Measurements from ENCODE around the gene TINAGL1.

TINAGL1 gene

GRCh38 chr1:31571340-31572295, 4.7 kb upstream of the TINAGL1 start:
- no peak overlapping the region for H3K27ac ChIP-seq (ENCODE audit: low read depth, low read length)
- H3K4me1 ChIP-seq (ENCODE audit: control insufficient read depth, insufficient read depth, low read length) = peaks cover 3% of the 10 kb centered on the region

GRCh38 chr1:31572323-31573104, 3.8 kb upstream of the TINAGL1 start:
- Histone ChIP-seq H3K9ac (ENCODE audit: low read length) (no peak overlapping the region), H3K27me3 (ENCODE audit: control insufficient read depth, insufficient read depth, low read length) (no peaks in the 10 kb centered on the region), H3K4me3 (ENCODE audit: low read length) (no peak overlapping the region), H3K27ac (ENCODE audit: low read depth, low read length) (peak overlapping the region; percentile 10), H3K4me1 (ENCODE audit: control insufficient read depth, insufficient read depth, low read length) (peaks cover 5% of the 10 kb centered on the region), H3K36me3 (ENCODE audit: control insufficient read depth, insufficient read depth, low read length) (no peaks in the 10 kb centered on the region)

More at GRCh38 chr1:31571340-31572295, 4.7 kb upstream of the TINAGL1 start:
- no peaks in the 10 kb centered on the region for H3K27me3 ChIP-seq (ENCODE audit: control insufficient read depth, insufficient read depth, low read length)
- no peak overlapping the region for H3K4me3 ChIP-seq (ENCODE audit: low read length)
- peak overlapping the region; percentile 12 for H3K9ac ChIP-seq (ENCODE audit: low read length)
- no peaks in the 10 kb centered on the region for H3K36me3 ChIP-seq (ENCODE audit: control insufficient read depth, insufficient read depth, low read length)

- peaks cover 5% of the 10 kb centered on the region for H3K4me1 ChIP-seq (ENCODE audit: control insufficient read depth, insufficient read depth, low read length)
- H3K9ac ChIP-seq (ENCODE audit: low read length) = no peak overlapping the region
Observed at GRCh38 chr1:31573261-31573660, 3.1 kb upstream of the TINAGL1 start.

GRCh38 chr1:31574749-31575368, 1.5 kb upstream of the TINAGL1 start:
- H3K4me1 ChIP-seq (ENCODE audit: control insufficient read depth, insufficient read depth, low read length) = peaks cover 14% of the 10 kb centered on the region

More at GRCh38 chr1:31573261-31573660, 3.1 kb upstream of the TINAGL1 start:
- H3K27ac ChIP-seq (ENCODE audit: low read depth, low read length) = peak overlapping the region; percentile 63
- no peaks in the 10 kb centered on the region for H3K36me3 ChIP-seq (ENCODE audit: control insufficient read depth, insufficient read depth, low read length)
- H3K4me3 ChIP-seq (ENCODE audit: low read length) = no peak overlapping the region
- no peaks in the 10 kb centered on the region for H3K27me3 ChIP-seq (ENCODE audit: control insufficient read depth, insufficient read depth, low read length)

GRCh38 chr1:31575369-31576140, 760 bp upstream of the TINAGL1 start:
- Histone ChIP-seq H3K4me1 (ENCODE audit: control insufficient read depth, insufficient read depth, low read length) (peaks cover 19% of the 10 kb centered on the region), H3K4me3 (ENCODE audit: low read length) (peak overlapping the region; percentile 97), H3K9ac (ENCODE audit: low read length) (peak overlapping the region; percentile 51)

More at GRCh38 chr1:31574749-31575368, 1.5 kb upstream of the TINAGL1 start:
- Histone ChIP-seq H3K27me3 (ENCODE audit: control insufficient read depth, insufficient read depth, low read length) (no peaks in the 10 kb centered on the region), H3K9ac (ENCODE audit: low read length) (no peak overlapping the region), H3K27ac (ENCODE audit: low read depth, low read length) (peak overlapping the region; percentile 63), H3K4me3 (ENCODE audit: low read length) (peak overlapping the region; percentile 35), H3K36me3 (ENCODE audit: control insufficient read depth, insufficient read depth, low read length) (no peaks in the 10 kb centered on the region)

GRCh38 chr1:31576743-31577455, 584 bp downstream of the TINAGL1 start:
- H3K36me3 ChIP-seq (ENCODE audit: control insufficient read depth, insufficient read depth, low read length) = no peaks in the 10 kb centered on the region
- H3K4me1 ChIP-seq (ENCODE audit: control insufficient read depth, insufficient read depth, low read length) = peaks cover 29% of the 10 kb centered on the region
- peak overlapping the region; percentile 89 for H3K27ac ChIP-seq (ENCODE audit: low read depth, low read length)
- no peaks in the 10 kb centered on the region for H3K27me3 ChIP-seq (ENCODE audit: control insufficient read depth, insufficient read depth, low read length)
- peak overlapping the region; percentile 97 for H3K4me3 ChIP-seq (ENCODE audit: low read length)
- H3K9ac ChIP-seq (ENCODE audit: low read length) = peak overlapping the region; percentile 63

More at GRCh38 chr1:31575369-31576140, 760 bp upstream of the TINAGL1 start:
- Histone ChIP-seq H3K27me3 (ENCODE audit: control insufficient read depth, insufficient read depth, low read length) (no peaks in the 10 kb centered on the region), H3K27ac (ENCODE audit: low read depth, low read length) (peak overlapping the region; percentile 89), H3K36me3 (ENCODE audit: control insufficient read depth, insufficient read depth, low read length) (no peaks in the 10 kb centered on the region)

- Histone ChIP-seq H3K4me1 (ENCODE audit: control insufficient read depth, insufficient read depth, low read length) (peaks cover 34% of the 10 kb centered on the region), H3K27ac (ENCODE audit: low read depth, low read length) (peak overlapping the region; percentile 89), H3K4me3 (ENCODE audit: low read length) (peak overlapping the region; percentile 97), H3K27me3 (ENCODE audit: control insufficient read depth, insufficient read depth, low read length) (no peaks in the 10 kb centered on the region), H3K36me3 (ENCODE audit: control insufficient read depth, insufficient read depth, low read length) (no peaks in the 10 kb centered on the region), H3K9ac (ENCODE audit: low read length) (peak overlapping the region; percentile 63)
Observed at GRCh38 chr1:31577515-31578192, 1.3 kb downstream of the TINAGL1 start.

- peak overlapping the region; percentile 50 for H3K4me3 ChIP-seq (ENCODE audit: low read length)
- peak overlapping the region; percentile 97 for H3K27ac ChIP-seq (ENCODE audit: low read depth, low read length)
- H3K9ac ChIP-seq (ENCODE audit: low read length) = peak overlapping the region; percentile 39
- peaks cover 47% of the 10 kb centered on the region for H3K4me1 ChIP-seq (ENCODE audit: control insufficient read depth, insufficient read depth, low read length)
- peaks cover 7% of the 10 kb centered on the region for H3K36me3 ChIP-seq (ENCODE audit: control insufficient read depth, insufficient read depth, low read length)
- no peaks in the 10 kb centered on the region for H3K27me3 ChIP-seq (ENCODE audit: control insufficient read depth, insufficient read depth, low read length)
Observed at GRCh38 chr1:31579374-31579773, 3.1 kb downstream of the TINAGL1 start.

- Histone ChIP-seq H3K4me3 (ENCODE audit: low read length) (peak overlapping the region; percentile 50), H3K27ac (ENCODE audit: low read depth, low read length) (peak overlapping the region; percentile 97), H3K9ac (ENCODE audit: low read length) (no peak overlapping the region), H3K4me1 (ENCODE audit: control insufficient read depth, insufficient read depth, low read length) (peaks cover 55% of the 10 kb centered on the region), H3K27me3 (ENCODE audit: control insufficient read depth, insufficient read depth, low read length) (no peaks in the 10 kb centered on the region), H3K36me3 (ENCODE audit: control insufficient read depth, insufficient read depth, low read length) (peaks cover 7% of the 10 kb centered on the region)
Observed at GRCh38 chr1:31580513-31580870, 4.2 kb downstream of the TINAGL1 start.

GRCh38 chr1:31580891-31581603, 4.7 kb downstream of the TINAGL1 start:
- Histone ChIP-seq H3K27me3 (ENCODE audit: control insufficient read depth, insufficient read depth, low read length) (no peaks in the 10 kb centered on the region), H3K4me3 (ENCODE audit: low read length) (peak overlapping the region; percentile 34), H3K36me3 (ENCODE audit: control insufficient read depth, insufficient read depth, low read length) (peaks cover 7% of the 10 kb centered on the region), H3K9ac (ENCODE audit: low read length) (peak overlapping the region; percentile 47), H3K4me1 (ENCODE audit: control insufficient read depth, insufficient read depth, low read length) (peaks cover 55% of the 10 kb centered on the region), H3K27ac (ENCODE audit: low read depth, low read length) (peak overlapping the region; percentile 97)
